ENCODE results near the gene NDUFS7.
A peak's percentile ranks its signal among the peaks of the same experiment; 100 is the strongest.
"Not testable (repeated sequence)": the region's sequence is repeated elsewhere in the genome, so short reads cannot be mapped to it uniquely, and the experiment has no call there.

Gene NDUFS7

GRCh38 chr19:1434040-1434366 lies 50.3 kb downstream of the NDUFS7 start:
- no peak for DNase-seq

GRCh38 chr19:1434577-1435060 lies 50.9 kb downstream of the NDUFS7 start:
- no peak for DNase-seq

GRCh38 chr19:1435378-1435989 lies 51.8 kb downstream of the NDUFS7 start:
- DNase-seq = no peak

GRCh38 chr19:1437609-1438008 lies 53.9 kb downstream of the NDUFS7 start:
- no peak for DNase-seq

GRCh38 chr19:1438035-1438932 lies 54.6 kb downstream of the NDUFS7 start, which contains the start of gene RPS15:
TSS of gene RPS15 (plus strand) at chr19:1438396. CDS start at chr19:1438426, 30 bp downstream.
- DNase-seq = peak; percentile 91

- DNase-seq = no peak
Measured at GRCh38 chr19:1438933-1439354, 55.2 kb downstream of the NDUFS7 start.

- DNase-seq = not testable (repeated sequence)
Measured at GRCh38 chr19:1439525-1440417, 56.1 kb downstream of the NDUFS7 start.

GRCh38 chr19:1440418-1440801 lies 56.7 kb downstream of the NDUFS7 start:
- DNase-seq = no peak

GRCh38 chr19:1441022-1441426 lies 57.3 kb downstream of the NDUFS7 start:
- DNase-seq = no peak

- DNase-seq = no peak
Measured at GRCh38 chr19:1441677-1442438, 58.2 kb downstream of the NDUFS7 start.
